Stimulated activated memory B cell treated with anti-CD40 and anti-IgM and Interleukin-4, amounts not matched to agents 10 μg/mL and 1 μg/mL and 100 μg/mL, for 72 hours (primary cell): ENCODE results near the gene ZDHHC15.
A peak's percentile ranks its signal among the peaks of the same experiment; 100 is the strongest.
"Not testable (repeated sequence)": the region's sequence is repeated elsewhere in the genome, so short reads cannot be mapped to it uniquely, and the experiment has no call there.

Experiments used
- ATAC-seq: fragments of 150-1000 bp; cut with Tn5 transposase; 2 replicates; pipeline ENCODE4 v1.10.0; 2021
- H3K27ac Mint-ChIP-seq: one replicate; pipeline ENCODE4 v1.8.0; 2022; ENCODE audit warnings: mild to moderate bottlenecking, mixed read lengths
- H3K27me3 Mint-ChIP-seq: one replicate; pipeline ENCODE4 v1.8.0; 2022; ENCODE audit warnings: mixed read lengths
- H3K36me3 Mint-ChIP-seq: one replicate; pipeline ENCODE4 v1.8.0; 2022; ENCODE audit warnings: mixed read lengths
- H3K4me1 Mint-ChIP-seq: one replicate; pipeline ENCODE4 v1.8.0; 2022; ENCODE audit warnings: mixed read lengths
- H3K4me3 Mint-ChIP-seq: one replicate; pipeline ENCODE4 v1.8.0; 2022; ENCODE audit warnings: mild to moderate bottlenecking, moderate library complexity, mixed read lengths
- H3K9me3 Mint-ChIP-seq: one replicate; pipeline ENCODE4 v1.8.0; 2022; ENCODE audit warnings: mixed read lengths

ZDHHC15 gene

GRCh38 chrX:75522565-75523431 lies at the start of gene ZDHHC15:
Gene ZDHHC15 (minus strand): TSS chrX:75523037. CDS start chrX:75523024, 13 bp downstream.
- Mint-ChIP-seq H3K4me1 (peaks cover 24% of the 10 kb centered on the region), H3K27me3 (no peaks in the 10 kb centered on the region), H3K27ac (peak within 1 kb of the TSS; percentile 44), H3K4me3 (peak within 1 kb of the TSS; percentile 80), H3K36me3 (no peaks in the 10 kb centered on the region), H3K9me3 (peaks cover 4% of the 10 kb centered on the region)
- ATAC-seq = peak; percentile 87

GRCh38 chrX:75560544-75560943 lies 37.7 kb upstream of the ZDHHC15 start:
- H3K27me3 Mint-ChIP-seq, H3K9me3 Mint-ChIP-seq, H3K36me3 Mint-ChIP-seq: not testable (repeated sequence)

GRCh38 chrX:75547783-75548182 lies 24.9 kb upstream of the ZDHHC15 start:
- no peak overlapping the region for H3K27ac Mint-ChIP-seq
- peaks cover 2% of the 10 kb centered on the region for H3K9me3 Mint-ChIP-seq
- H3K4me3 Mint-ChIP-seq = no peak overlapping the region
- no peaks in the 10 kb centered on the region for H3K27me3 Mint-ChIP-seq
- H3K4me1 Mint-ChIP-seq = no peaks in the 10 kb centered on the region
- no peak for ATAC-seq
- no peaks in the 10 kb centered on the region for H3K36me3 Mint-ChIP-seq

More at GRCh38 chrX:75560544-75560943, 37.7 kb upstream of the ZDHHC15 start:
- H3K4me3 Mint-ChIP-seq, H3K4me1 Mint-ChIP-seq, H3K27ac Mint-ChIP-seq, ATAC-seq: not testable (repeated sequence)

GRCh38 chrX:75546724-75547511 lies 24.1 kb upstream of the ZDHHC15 start:
- no peaks in the 10 kb centered on the region for H3K27me3 Mint-ChIP-seq
- H3K9me3 Mint-ChIP-seq = peaks cover 3% of the 10 kb centered on the region
- no peaks in the 10 kb centered on the region for H3K36me3 Mint-ChIP-seq
- no peak overlapping the region for H3K27ac Mint-ChIP-seq
- ATAC-seq = no peak
- no peak overlapping the region for H3K4me3 Mint-ChIP-seq
- H3K4me1 Mint-ChIP-seq = no peaks in the 10 kb centered on the region

GRCh38 chrX:75544786-75545185 lies 21.9 kb upstream of the ZDHHC15 start:
- no peak overlapping the region for H3K27ac Mint-ChIP-seq
- peaks cover 3% of the 10 kb centered on the region for H3K9me3 Mint-ChIP-seq
- no peak for ATAC-seq
- H3K36me3 Mint-ChIP-seq = no peaks in the 10 kb centered on the region
- no peaks in the 10 kb centered on the region for H3K27me3 Mint-ChIP-seq
- no peaks in the 10 kb centered on the region for H3K4me1 Mint-ChIP-seq
- H3K4me3 Mint-ChIP-seq = no peak overlapping the region

GRCh38 chrX:75483933-75484332 lies 38.9 kb downstream of the ZDHHC15 start:
- no peak overlapping the region for H3K27ac Mint-ChIP-seq
- peaks cover 4% of the 10 kb centered on the region for H3K9me3 Mint-ChIP-seq
- no peaks in the 10 kb centered on the region for H3K36me3 Mint-ChIP-seq
- no peaks in the 10 kb centered on the region for H3K27me3 Mint-ChIP-seq
- ATAC-seq = no peak
- no peak overlapping the region for H3K4me3 Mint-ChIP-seq
- no peaks in the 10 kb centered on the region for H3K4me1 Mint-ChIP-seq

- ATAC-seq, H3K4me3 Mint-ChIP-seq, H3K27ac Mint-ChIP-seq, H3K27me3 Mint-ChIP-seq, H3K4me1 Mint-ChIP-seq, H3K36me3 Mint-ChIP-seq: not testable (repeated sequence)
- peaks cover 16% of the 10 kb centered on the region for H3K9me3 Mint-ChIP-seq
These were observed 61.1 kb downstream of the ZDHHC15 start for GRCh38 chrX:75461780-75462179.

GRCh38 chrX:75421688-75422230 lies 101.1 kb downstream of the ZDHHC15 start:
- ATAC-seq = no peak
- H3K9me3 Mint-ChIP-seq = no peaks in the 10 kb centered on the region
- no peaks in the 10 kb centered on the region for H3K36me3 Mint-ChIP-seq
- no peaks in the 10 kb centered on the region for H3K27me3 Mint-ChIP-seq
- H3K27ac Mint-ChIP-seq = no peak overlapping the region
- no peaks in the 10 kb centered on the region for H3K4me1 Mint-ChIP-seq
- H3K4me3 Mint-ChIP-seq = no peak overlapping the region

GRCh38 chrX:75407153-75407552 lies 115.7 kb downstream of the ZDHHC15 start:
- not testable (repeated sequence) for H3K27ac Mint-ChIP-seq, ATAC-seq, H3K4me1 Mint-ChIP-seq, H3K27me3 Mint-ChIP-seq, H3K4me3 Mint-ChIP-seq, H3K36me3 Mint-ChIP-seq
- H3K9me3 Mint-ChIP-seq = peaks cover 11% of the 10 kb centered on the region

GRCh38 chrX:75390470-75390869 lies 132.4 kb downstream of the ZDHHC15 start:
- no peaks in the 10 kb centered on the region for H3K27me3 Mint-ChIP-seq
- no peak for ATAC-seq
- H3K4me3 Mint-ChIP-seq = no peak overlapping the region
- H3K9me3 Mint-ChIP-seq = peaks cover 22% of the 10 kb centered on the region
- H3K27ac Mint-ChIP-seq = no peak overlapping the region
- peaks cover 19% of the 10 kb centered on the region for H3K36me3 Mint-ChIP-seq
- no peaks in the 10 kb centered on the region for H3K4me1 Mint-ChIP-seq

- Mint-ChIP-seq H3K9me3 (no peaks in the 10 kb centered on the region), H3K36me3 (peaks cover under 1% of the 10 kb centered on the region), H3K27ac (no peak overlapping the region), H3K4me1 (no peaks in the 10 kb centered on the region), H3K27me3 (no peaks in the 10 kb centered on the region), H3K4me3 (no peak overlapping the region)
- ATAC-seq = no peak
These were observed 153.1 kb downstream of the ZDHHC15 start for GRCh38 chrX:75369721-75370120.

- no peak for ATAC-seq
- no peak overlapping the region for H3K4me3 Mint-ChIP-seq
- H3K4me1 Mint-ChIP-seq = no peaks in the 10 kb centered on the region
- H3K27me3 Mint-ChIP-seq = no peaks in the 10 kb centered on the region
- H3K36me3 Mint-ChIP-seq = peaks cover 8% of the 10 kb centered on the region
- H3K27ac Mint-ChIP-seq = no peak overlapping the region
- peaks cover 7% of the 10 kb centered on the region for H3K9me3 Mint-ChIP-seq
These were observed 156.0 kb downstream of the ZDHHC15 start for GRCh38 chrX:75366861-75367260.

GRCh38 chrX:75365243-75365975 lies 157.4 kb downstream of the ZDHHC15 start:
- no peak for ATAC-seq
- Mint-ChIP-seq H3K27me3 (no peaks in the 10 kb centered on the region), H3K36me3 (peaks cover 13% of the 10 kb centered on the region), H3K9me3 (peaks cover 7% of the 10 kb centered on the region), H3K4me3 (no peak overlapping the region), H3K27ac (no peak overlapping the region), H3K4me1 (no peaks in the 10 kb centered on the region)

GRCh38 chrX:75361788-75362187 lies 161.0 kb downstream of the ZDHHC15 start:
- no peak for ATAC-seq
- Mint-ChIP-seq H3K27me3 (no peaks in the 10 kb centered on the region), H3K27ac (no peak overlapping the region), H3K4me3 (no peak overlapping the region), H3K9me3 (peaks cover 7% of the 10 kb centered on the region), H3K36me3 (peaks cover 14% of the 10 kb centered on the region), H3K4me1 (no peaks in the 10 kb centered on the region)

- peaks cover 70% of the 10 kb centered on the region for H3K36me3 Mint-ChIP-seq
- H3K4me3 Mint-ChIP-seq, H3K4me1 Mint-ChIP-seq, ATAC-seq, H3K27me3 Mint-ChIP-seq, H3K27ac Mint-ChIP-seq: not testable (repeated sequence)
- H3K9me3 Mint-ChIP-seq = peaks cover 12% of the 10 kb centered on the region
These were observed 174.2 kb downstream of the ZDHHC15 start for GRCh38 chrX:75348601-75349000.
